PC-9 (cell line): Measurements from ENCODE around the gene CEBPA. TPM values are rescaled to one million over a fixed set of nuclear protein-coding genes. Genes with fewer than 3 reads are reported as not detected.

Experiments
- BruUV-seq: library from RNA; stranded (reverse); fragments of 400-500 nt; replicated peaks from 2 replicates; lab custom pipeline; 2021; lab: Mats Ljungman, UMichigan
- CTCF ChIA-PET: fragments of 300-600 bp; sonication (Branson Sonifier 250); formaldehyde crosslinking; loops from one replicate; lab custom pipeline; 2022; ENCODE audit warnings: antibody characterized with exemption; lab: Charles Lee
- POLR2A ChIA-PET: fragments of 300-600 bp; sonication (Branson Sonifier 250); formaldehyde crosslinking; loops from one replicate; lab custom pipeline; 2022; ENCODE audit warnings: antibody characterized with exemption; ENCODE audit not compliant: unreplicated experiment; lab: Charles Lee
- DNase-seq, 2 experiments: peaks; one replicate each; pipeline versions ENCODE4 v3.0.0 to v3.0.0-alpha.2; 2015 to 2022; ENCODE audit warnings: mixed read lengths in 1 of 2
- H2AFZ ChIP-seq: fragments of 200-600 bp; sonication (generic); 2 replicates; pipeline ENCODE4 v1.8.1; 2017; ENCODE audit warnings: antibody characterized with exemption
- H3F3A ChIP-seq: fragments of 200-600 bp; sonication (generic); 2 replicates; pipeline ENCODE4 v1.8.1; 2017; ENCODE audit warnings: antibody characterized with exemption, mild to moderate bottlenecking, low read depth; ENCODE audit not compliant: insufficient read depth
- H3K27ac ChIP-seq: fragments of 200-600 bp; sonication (generic); 2 replicates; pipeline ENCODE4 v1.6.1; 2016; ENCODE audit warnings: mixed run types
- H3K27me3 ChIP-seq: fragments of 200-600 bp; sonication (generic); 2 replicates; pipeline ENCODE4 v1.6.1; 2016; ENCODE audit warnings: low read depth, mixed run types; ENCODE audit not compliant: insufficient read depth
- H3K36me3 ChIP-seq: fragments of 200-600 bp; sonication (generic); 2 replicates; pipeline ENCODE4 v1.6.1; 2016; ENCODE audit warnings: low read depth, mixed run types
- H3K4me1 ChIP-seq: fragments of 200-600 bp; sonication (generic); replicated peaks from 2 replicates; pipeline ENCODE4 v1.6.1; 2016; ENCODE audit warnings: mixed run types; ENCODE audit not compliant: insufficient read depth
- H3K4me2 ChIP-seq: fragments of 200-600 bp; sonication (generic); 2 replicates; pipeline ENCODE4 v1.6.1; 2017; ENCODE audit warnings: mixed run types
- H3K4me3 ChIP-seq: fragments of 200-600 bp; sonication (generic); 2 replicates; pipeline ENCODE4 v1.6.1; 2016; ENCODE audit warnings: mixed run types
- H3K79me2 ChIP-seq: fragments of 200-600 bp; sonication (generic); 2 replicates; pipeline ENCODE4 v1.6.1; 2017; ENCODE audit warnings: low read depth, mixed run types
- H3K9me2 ChIP-seq: fragments of 200-600 bp; sonication (generic); 2 replicates; pipeline ENCODE4 v1.8.1; 2017; ENCODE audit warnings: mild to moderate bottlenecking; ENCODE audit not compliant: insufficient read depth
- H3K9me3 ChIP-seq: fragments of 200-600 bp; sonication (generic); 2 replicates; pipeline ENCODE4 v1.8.1; 2016; ENCODE audit warnings: low read depth; ENCODE audit not compliant: insufficient read depth
- H4K20me1 ChIP-seq: fragments of 200-600 bp; sonication (generic); 2 replicates; pipeline ENCODE4 v1.8.1; 2017; ENCODE audit not compliant: insufficient read depth
- EZH2 ChIP-seq: fragments of 200-600 bp; sonication (generic); IDR thresholded peaks from 2 replicates; pipeline ENCODE4 v1.8.0; 2017; ENCODE audit warnings: antibody characterized with exemption, low read depth
- intact Hi-C: fragments of 100-400 bp; cut with micrococcal nuclease; formaldehyde crosslinking; loops from one replicate; pipeline ENCODE4 v1.10.0; 2022; ENCODE audit not compliant: unreplicated experiment
- total RNA-seq: library from RNA; stranded (reverse); gene quantifications from 2 replicates; pipeline ENCODE4 v1.2.3, GENCODE V29; 2021
- TF ChIP-seq, protein P1 (sequence below): fragments of 200-600 bp; sonication (generic); conservative IDR thresholded peaks from 2 replicates; pipeline ENCODE4 v1.6.1; 2017; ENCODE audit warnings: mixed run types, antibody characterized with exemption, mild to moderate bottlenecking, moderate library complexity

CEBPA gene
- total RNA-seq, 1 experiment from 2014 or later = 8.9 TPM

DNA sequence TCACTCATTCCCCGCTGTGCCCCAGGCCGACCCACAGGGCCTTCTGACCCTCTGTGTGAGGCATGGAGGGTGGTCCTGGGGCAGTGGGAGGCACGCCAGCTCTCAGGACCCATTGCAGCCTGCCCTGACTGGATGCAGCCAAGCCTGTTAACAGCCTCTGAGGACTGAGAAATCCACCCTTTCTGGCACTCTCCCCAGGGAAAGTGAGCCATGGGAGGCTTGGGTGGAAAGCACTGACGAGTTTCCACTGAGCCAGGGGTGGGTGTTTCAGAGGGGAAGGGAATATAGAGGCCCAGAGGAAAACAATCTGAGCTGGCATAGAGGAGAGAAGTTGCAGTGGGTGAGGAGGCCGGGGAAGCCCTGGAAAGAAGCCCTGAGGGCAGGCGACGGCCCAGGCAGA lies 46.1 kb downstream of the CEBPA start:
- no peaks in the 10 kb centered on the region for H3F3A ChIP-seq
- H4K20me1 ChIP-seq = no peaks in the 10 kb centered on the region
- H3K9me2 ChIP-seq = no peaks in the 10 kb centered on the region
- no peaks in the 10 kb centered on the region for H3K4me1 ChIP-seq
- no peak overlapping the region for H3K4me2 ChIP-seq
- H3K27me3 ChIP-seq = no peaks in the 10 kb centered on the region
- no peak overlapping the region for H3K27ac ChIP-seq
- no TSS peak for BruUV-seq
- H3K36me3 ChIP-seq = no peaks in the 10 kb centered on the region
- ChIA-PET CTCF (interaction anchor here (0.8 kb wide), 1 partner anchor 175 kb away, joined by 8 read pairs; no protein-coding TSS in a partner anchor), POLR2A (no interaction called here)
- H2AFZ ChIP-seq = no peak overlapping the region
- no peaks in the 10 kb centered on the region for H3K79me2 ChIP-seq
- H3K4me3 ChIP-seq = no peak overlapping the region
- H3K9me3 ChIP-seq = no peaks in the 10 kb centered on the region
- TF ChIP-seq EZH2 = no peak
- TF ChIP-seq, protein P1, sequence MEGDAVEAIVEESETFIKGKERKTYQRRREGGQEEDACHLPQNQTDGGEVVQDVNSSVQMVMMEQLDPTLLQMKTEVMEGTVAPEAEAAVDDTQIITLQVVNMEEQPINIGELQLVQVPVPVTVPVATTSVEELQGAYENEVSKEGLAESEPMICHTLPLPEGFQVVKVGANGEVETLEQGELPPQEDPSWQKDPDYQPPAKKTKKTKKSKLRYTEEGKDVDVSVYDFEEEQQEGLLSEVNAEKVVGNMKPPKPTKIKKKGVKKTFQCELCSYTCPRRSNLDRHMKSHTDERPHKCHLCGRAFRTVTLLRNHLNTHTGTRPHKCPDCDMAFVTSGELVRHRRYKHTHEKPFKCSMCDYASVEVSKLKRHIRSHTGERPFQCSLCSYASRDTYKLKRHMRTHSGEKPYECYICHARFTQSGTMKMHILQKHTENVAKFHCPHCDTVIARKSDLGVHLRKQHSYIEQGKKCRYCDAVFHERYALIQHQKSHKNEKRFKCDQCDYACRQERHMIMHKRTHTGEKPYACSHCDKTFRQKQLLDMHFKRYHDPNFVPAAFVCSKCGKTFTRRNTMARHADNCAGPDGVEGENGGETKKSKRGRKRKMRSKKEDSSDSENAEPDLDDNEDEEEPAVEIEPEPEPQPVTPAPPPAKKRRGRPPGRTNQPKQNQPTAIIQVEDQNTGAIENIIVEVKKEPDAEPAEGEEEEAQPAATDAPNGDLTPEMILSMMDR = no peak
- no peak for DNase-seq
- intact Hi-C loops = no loop called here

DNA sequence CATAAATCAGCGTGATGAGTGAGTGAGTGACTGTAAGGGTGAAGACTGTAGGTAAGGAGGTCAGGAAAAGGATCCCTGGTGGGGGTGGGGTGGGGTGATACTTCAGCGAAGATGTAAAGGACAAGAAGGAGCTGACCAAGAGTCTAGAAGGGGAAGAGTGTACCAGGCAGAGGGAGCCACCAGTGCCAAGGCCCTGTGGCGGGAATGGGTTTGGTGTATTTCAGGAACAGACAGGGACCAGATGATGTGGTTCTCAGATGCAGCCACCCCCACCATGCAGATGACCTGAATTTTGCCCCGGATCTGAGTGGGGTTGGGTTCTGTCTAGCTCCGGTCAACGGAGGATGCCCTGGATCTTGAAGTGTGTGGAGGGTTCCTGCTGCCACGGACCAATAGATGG lies 46.6 kb downstream of the CEBPA start:
- Histone ChIP-seq H4K20me1 (no peaks in the 10 kb centered on the region), H3K9me3 (no peaks in the 10 kb centered on the region), H3K4me1 (no peaks in the 10 kb centered on the region), H3K36me3 (no peaks in the 10 kb centered on the region), H3K9me2 (no peaks in the 10 kb centered on the region), H2AFZ (no peak overlapping the region), H3K4me3 (no peak overlapping the region), H3K27ac (no peak overlapping the region), H3K27me3 (no peaks in the 10 kb centered on the region), H3K79me2 (no peaks in the 10 kb centered on the region), H3K4me2 (no peak overlapping the region), H3F3A (no peaks in the 10 kb centered on the region)
- no peak for DNase-seq
- ChIA-PET CTCF (no interaction called here), POLR2A (no interaction called here)
- TF ChIP-seq, protein P1 = no peak
- no peak for TF ChIP-seq EZH2
- no TSS peak for BruUV-seq
- intact Hi-C loops = no loop called here

DNA sequence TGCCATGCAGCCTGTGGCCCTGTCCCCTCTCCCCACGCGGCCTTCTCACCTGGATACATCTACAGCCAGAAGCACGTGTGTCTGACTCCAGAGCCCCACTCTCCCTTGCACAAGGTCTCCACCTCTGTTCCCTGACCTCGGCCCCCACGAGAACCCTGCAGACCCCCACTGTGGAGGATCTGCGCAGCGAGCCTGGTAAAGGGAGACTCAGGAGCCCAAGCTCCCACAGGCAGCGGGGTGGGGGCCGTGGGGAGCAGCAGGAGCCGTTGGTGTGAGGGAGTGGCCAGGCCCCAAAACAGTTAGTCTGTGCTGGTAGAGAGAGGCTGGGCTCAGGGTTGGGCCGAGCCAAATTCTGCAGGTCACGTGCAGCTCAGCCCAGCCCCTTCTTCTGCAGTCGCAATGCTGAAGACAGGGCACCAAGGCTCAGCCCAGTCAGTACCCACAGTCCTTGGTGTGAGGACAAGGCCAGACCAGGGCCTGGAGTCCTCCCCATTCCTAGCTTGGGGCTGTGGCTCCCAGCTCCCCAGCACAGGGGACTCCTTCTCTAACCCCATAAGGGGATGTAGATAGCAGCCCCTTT lies 48.0 kb downstream of the CEBPA start:
- H3K4me3 ChIP-seq = no peak overlapping the region
- H3K9me2 ChIP-seq = no peaks in the 10 kb centered on the region
- H4K20me1 ChIP-seq = no peaks in the 10 kb centered on the region
- intact Hi-C loops = no loop called here
- 0 out of 2 replicates have a peak, but pooled peaks cover 3% of the 10 kb centered on the region for H3F3A ChIP-seq
- DNase-seq = no peak
- no TSS peak for BruUV-seq
- H3K27ac ChIP-seq = no peak overlapping the region
- no peak overlapping the region for H2AFZ ChIP-seq
- H3K9me3 ChIP-seq = no peaks in the 10 kb centered on the region
- TF ChIP-seq, protein P1 = no peak
- ChIA-PET POLR2A (no interaction called here), CTCF (no interaction called here)
- peaks cover 6% of the 10 kb centered on the region; the same call in 1 of the 2 replicates for H3K4me1 ChIP-seq
- no peak overlapping the region for H3K4me2 ChIP-seq
- H3K36me3 ChIP-seq = no peaks in the 10 kb centered on the region
- no peaks in the 10 kb centered on the region for H3K27me3 ChIP-seq
- H3K79me2 ChIP-seq = no peaks in the 10 kb centered on the region
